ENCODE results near the gene NTMT1.
"Not testable (repeated sequence)": the region's sequence is repeated elsewhere in the genome, so short reads cannot be mapped to it uniquely, and the experiment has no call there.

Gene NTMT1

DNA sequence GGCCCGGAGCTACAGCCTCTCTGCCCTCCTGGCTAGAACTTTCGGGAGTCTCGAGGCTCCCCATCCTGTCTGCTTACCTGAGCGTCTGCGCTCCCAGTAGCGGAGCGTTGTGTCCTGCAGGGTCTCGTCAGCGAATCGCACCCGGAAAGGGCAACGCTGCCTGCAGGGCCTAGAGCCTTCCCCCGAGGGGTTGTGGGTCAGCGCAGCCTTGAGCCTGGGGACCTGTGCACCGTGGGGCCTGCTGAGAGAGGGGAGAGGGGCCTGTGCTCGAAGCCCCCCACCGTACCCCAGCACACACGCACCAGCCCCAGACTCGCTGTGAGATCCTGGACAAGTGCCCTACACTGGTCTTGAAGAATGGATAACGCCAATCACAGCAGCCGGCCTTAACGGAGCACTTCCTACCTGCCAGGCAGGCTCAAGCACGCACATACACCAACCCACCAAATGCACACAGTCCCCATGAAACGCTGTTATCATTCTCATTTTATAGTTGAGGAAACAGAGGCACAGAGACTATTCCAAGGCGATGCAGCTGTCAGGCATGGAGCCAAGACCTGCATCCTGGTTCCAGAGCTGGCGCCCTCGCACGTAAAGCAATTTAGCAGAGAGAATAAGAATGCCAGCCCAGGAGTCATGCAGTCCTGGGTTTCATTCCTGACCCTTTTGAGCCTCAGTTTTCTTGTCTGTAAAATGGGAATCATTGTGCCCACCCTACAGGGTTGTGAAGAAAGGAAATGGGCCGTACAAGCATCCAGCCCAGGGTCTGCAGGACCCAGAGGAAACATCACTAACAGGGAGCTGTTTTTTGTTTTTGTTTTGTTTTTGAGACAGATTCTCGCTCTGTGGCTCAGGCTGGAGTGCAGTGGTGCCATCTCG lies 10.3 kb upstream of the NTMT1 start:
- DNase-seq, result no peak

DNA sequence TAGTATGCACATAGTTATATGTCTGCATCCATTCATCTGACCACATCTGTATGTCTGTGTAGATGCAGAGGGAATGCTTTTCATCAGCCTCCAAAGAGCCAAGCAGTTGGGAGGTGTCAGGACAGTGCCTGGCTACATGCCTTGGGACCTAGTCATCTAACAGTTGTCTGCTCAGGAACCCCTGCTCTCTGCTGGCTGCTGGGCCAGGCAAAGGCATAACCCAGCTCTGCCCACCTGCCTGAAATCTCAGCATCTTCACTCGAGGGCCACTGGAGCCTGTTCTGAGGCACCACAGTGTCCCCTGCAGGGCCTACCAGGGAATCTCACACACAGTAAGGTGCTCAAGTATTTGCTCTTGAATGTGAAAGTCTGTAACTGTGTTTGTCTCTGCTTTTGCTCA lies 8.8 kb upstream of the NTMT1 start:
- DNase-seq, result no peak

DNA sequence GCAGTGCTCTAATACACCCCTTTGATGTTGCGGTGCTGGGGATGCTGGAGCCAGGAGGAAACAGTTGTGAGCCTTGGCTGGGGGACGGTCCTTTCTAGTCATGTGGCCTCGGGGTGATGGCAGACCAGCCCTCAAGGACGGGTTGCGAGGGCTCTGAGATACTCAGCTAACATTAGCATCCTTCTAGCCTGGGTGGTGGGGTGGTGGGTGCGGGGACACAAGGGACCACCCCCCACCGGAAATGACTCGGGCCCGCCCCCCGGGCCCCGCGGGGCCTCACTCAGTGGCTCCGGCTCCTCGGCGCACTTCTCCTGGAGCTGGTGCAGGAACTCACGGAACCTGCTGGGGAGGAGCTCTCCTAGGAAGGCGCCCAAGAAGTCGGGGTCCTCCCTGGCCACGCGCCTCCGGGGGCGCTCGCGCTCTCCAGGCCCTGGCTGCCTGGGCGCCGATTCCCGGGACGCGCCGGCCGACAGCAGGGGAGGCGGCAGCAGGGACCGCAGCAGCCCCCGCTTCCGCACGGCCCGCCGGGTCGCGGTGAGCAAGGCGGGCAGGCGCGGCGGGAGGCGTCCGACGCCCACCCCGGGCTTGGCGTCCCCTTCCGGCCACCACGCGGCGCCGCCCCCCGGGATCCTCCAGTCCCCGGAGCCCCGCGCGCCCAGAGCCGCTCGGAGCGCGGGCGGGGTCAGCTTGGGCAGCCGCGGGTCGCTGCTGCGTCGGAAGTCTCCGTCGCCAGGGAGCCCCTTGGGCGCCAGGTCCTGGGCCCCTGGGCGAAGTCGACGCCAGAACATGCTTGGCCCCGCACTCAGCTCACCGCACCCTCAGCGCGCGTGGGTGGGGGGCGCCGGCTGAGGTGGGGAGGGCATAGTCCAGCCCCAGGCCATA lies 5.9 kb upstream of the NTMT1 start:
- DNase-seq, result no peak

DNA sequence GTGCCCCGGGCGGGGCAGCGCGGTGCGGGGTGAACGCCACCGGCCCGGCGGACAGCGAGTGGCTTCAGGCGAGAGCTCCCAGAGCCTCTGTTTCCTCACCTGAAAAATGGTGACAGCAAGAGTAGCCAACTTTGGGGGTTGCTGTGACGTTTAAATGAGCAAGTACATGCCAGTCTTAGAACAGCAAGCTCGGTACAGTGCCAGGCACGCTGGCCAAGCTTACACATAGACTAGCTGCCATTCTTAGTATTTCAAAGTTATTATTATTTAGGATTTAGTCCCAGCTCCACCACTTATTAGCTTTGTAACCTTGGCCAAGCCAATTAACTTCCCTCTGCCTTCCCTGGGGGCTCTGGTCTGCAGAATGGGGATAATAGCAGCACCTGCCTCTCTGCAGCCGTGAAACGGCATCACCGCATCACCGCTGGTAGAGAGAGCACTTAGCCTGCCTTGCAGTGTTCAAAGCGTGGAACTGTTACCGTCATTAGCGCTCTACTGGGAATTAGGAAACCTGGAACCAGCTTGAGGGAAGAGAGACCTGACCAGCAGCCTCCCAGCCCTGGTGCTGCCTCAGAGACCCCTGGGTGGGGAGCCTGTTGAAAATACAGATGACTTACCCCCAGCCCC lies 5.2 kb upstream of the NTMT1 start, which contains the start of gene C9orf50:
Gene C9orf50 (minus strand): TSS at position 433 of the 627 bp plus-strand sequence. CDS start 527 bp downstream, outside the sequence.
- no peak for DNase-seq

DNA sequence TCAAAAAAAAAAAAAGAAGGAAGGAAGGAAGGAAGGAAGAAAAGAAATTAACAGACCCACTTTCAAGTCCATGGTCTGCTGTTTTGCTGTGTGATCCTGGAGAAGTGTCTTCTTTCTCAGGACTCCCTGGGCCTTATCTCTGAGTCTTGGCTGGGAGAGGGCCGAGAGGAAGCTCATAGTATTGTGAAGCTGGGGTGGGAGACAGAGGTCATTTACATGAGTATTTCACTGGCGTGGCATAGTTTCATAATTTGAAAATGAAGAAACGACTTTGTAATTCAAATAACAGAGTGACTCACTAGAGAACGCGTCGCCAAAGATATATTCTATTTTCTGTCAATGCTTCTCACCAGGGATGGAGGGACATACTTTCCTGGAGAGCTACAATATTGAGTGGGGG lies 2.6 kb upstream of the NTMT1 start:
- no peak for DNase-seq

DNA sequence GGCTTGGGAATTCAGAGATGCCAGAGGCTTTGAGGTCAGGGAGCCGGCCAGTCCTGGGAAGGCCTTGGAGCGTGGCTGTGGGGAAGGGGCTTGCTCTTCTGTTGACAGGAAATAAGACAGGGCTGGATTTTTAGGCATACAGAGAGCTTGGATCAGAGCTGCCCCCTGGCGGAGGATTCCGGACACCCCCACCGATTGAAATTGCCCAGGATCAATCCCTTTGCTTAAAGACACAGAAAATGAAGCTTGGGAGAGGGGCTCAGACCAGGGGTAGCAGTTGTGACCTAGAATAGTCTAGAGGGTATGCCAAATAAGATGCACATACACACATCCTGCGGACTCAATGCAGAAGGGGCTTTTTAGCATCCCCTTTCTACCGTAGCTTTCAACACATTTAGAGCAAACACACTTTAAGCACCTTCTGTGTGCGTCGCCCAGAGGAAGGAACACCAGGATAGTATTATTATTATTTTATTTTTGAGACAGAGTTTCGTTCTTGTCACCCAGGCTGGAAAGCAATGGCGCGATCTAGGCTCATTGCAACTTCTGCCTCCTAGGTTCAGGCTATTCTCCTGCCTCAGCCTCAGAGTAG lies 1.7 kb upstream of the NTMT1 start:
- DNase-seq, result peak; percentile 21

DNA sequence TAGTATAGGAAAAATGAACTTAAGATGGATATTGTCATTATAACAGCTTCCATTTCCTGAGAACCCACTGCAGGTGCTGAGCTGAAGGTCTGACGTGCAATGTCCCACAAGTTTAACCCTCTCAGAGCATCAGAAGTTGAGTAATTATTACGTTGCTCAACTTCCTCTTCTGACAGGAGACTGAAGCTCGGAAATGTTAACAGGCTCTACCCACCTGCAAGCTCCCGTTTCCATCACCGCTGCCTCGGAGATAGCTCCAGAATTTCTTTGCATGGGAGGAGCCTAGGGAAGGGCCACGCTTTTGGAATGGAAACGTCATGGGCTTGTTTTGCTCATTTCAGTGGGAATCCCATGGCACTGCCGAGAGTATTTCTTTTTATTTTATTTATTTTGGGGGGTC lies 1.0 kb upstream of the NTMT1 start:
- no peak for DNase-seq

DNA sequence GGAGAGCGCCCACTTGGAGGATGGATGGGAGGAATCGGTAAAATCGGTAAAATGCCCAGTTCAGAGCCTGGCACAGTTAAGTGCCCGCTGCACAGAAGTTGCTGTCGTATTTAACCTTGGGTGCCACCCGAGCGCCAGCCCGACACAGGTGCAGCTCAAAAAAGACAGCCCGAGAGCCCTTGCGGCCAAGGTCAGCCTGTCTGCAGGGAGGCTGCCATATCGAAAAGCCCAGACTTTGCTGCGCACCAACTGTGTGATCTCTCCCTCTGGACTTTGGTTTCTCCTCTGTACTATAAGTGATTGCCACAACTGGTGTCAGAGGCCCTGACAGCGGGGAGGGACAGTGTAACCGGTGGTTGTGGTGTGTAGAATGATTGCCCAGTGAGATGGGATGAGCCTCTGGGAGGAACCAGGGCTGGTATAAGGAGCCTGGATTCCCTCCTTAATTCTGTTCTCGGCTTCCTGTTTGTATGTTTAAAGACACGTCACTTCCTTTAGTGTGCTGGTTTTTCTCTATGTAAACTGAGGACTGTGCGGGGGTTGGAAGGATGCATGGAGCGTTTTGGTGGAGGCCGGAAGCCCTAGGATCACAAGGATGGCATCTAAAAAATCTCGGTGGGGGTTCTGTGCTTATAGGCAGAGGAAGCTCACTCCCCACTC lies 792 bp downstream of the NTMT1 start:
- DNase-seq, result no peak

DNA sequence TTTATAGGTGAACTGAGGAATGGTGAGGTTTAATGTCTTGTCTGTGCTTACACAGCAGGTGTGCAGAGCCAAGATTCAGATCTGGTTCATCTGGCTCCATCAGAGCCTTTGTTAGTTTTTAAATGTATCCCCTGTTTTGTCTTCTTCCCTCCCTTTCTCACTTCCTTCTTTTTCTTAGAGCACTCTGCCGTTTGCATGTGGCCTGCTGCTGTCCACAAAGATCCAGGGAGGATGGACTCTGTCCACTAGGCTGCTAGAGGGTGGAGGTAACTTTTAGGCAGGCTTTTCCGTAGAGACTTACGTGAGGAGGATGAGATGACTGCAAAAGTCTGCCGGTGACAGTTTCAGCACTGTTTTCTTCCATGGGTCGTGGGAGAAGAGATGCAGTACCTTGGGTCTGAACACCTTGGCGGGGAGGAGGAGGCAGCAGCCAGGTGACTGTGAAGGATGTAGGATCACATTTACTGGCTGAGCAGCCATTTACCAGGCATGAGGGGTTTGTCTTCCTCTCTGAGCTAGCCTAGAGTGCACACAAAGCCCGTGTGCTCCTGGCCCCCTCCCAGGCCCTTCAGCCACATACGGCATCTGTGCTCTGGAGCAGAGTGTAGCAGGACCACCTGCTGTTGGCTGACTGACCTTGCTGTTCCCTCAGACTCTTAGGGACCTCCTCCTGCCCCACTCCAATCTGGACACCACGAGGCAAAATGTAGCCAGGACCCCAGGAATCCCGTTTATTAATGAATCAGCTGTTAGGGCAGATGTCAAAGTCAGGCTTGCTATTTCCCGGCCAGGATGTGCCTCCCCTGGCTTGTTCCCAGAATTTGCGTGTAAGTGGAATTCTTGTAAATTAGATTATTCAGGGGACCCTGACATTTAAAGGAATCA lies 1.8 kb downstream of the NTMT1 start:
- DNase-seq, result no peak

DNA sequence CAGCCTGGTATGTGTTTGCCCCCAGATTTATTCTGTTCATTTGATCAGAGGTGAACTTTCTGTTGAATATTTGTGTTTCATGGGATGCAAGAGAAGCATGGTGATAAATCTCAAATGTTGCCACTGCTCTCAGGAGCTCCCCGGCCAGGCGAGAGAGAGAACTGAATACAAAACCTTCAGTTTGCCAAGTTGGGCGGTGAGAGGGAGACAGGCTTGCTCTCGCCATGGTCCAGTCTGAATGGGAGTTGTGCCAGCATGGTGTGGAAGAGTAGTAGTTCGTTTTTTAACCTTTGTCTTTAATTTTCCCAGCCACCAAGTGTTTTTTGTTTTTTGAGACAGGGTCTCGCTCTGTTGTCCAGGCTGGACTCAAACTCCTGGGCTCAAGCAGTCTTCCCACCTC lies 2.7 kb downstream of the NTMT1 start:
- DNase-seq, result no peak

DNA sequence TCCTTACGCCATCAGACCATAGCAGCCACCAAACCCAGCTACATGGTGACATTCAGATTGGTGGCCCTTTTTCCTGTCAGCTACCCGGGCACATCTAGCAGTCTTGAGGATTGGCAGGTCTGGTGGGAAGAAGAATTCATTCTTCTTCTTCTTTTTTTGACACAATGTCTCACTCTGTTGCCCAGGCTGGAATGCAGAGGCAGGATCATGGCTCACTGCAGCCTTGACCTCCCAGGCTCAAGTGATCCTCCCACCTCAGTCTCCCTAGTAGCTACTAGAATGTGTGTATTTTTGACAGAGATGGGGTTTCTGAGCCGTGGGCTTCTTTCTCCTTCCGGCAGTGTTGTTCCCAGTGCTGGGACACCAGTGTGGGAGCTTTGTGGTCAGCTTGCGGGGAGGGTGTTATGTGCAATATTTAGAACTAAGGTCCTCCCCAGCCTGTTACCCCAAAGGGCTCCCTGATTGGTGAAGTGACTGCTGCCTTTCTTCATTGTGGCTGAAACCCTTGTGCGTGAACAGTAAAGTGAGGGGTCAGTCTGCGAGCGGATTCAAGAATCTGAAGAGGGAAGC lies 3.4 kb downstream of the NTMT1 start:
- DNase-seq, result no peak

DNA sequence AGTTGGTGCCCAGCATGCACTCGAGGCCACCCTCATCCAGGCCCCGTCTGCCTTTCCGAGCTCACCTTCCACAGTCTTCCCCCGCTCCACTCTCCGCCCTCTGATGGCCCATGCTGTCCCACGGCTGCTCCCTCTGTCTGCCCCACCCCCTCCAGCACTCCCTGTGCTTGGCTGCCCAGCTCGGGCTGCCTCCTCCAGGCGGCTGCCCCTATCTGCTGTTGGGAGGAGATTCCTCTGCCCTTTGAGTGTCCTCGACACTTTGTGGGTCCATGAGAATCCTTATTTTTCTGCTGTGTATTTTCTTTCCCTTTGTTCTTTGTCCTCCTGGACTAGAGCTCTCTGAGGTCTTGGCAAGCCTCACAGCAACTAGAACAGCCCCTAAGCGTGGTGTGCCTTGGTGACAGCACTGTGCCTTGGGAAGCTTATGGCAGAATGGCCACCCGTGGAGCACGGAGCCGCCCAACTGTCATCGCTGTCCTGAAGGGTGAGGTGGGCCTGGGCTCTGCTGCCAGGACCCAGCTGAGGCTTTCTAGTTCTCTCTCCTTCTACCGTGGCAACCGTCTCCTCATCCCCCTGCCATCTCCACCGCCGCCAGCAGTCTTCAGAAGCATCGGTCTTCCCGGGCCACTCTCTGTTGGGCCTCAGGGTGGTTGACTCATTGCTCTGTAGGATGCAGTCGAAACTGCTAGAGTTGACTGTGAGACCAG lies 5.2 kb downstream of the NTMT1 start:
- DNase-seq, result no peak

DNA sequence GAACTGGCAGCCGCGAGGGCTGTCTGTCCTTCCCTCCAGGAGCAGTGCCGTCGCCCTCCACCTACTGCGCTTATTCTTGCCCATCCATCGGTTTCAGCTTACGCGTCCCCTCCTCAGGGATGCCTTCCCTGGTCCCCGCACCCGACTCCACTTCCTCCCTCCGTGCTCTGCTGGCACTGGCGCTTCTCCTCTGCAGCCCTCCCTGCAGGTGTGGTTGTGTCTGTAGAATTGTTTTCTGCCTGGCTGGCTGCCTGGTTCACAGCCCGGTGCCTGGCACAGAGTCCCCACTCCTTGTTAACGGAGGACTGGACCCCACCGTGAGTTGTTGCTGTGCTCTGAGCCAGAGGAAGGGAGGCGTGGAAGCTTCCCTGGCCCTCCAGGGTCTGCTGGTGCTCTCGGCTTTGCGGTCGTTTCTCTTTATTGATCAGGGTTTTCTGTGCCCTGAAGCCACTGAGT lies 5.7 kb downstream of the NTMT1 start:
- DNase-seq, result no peak

DNA sequence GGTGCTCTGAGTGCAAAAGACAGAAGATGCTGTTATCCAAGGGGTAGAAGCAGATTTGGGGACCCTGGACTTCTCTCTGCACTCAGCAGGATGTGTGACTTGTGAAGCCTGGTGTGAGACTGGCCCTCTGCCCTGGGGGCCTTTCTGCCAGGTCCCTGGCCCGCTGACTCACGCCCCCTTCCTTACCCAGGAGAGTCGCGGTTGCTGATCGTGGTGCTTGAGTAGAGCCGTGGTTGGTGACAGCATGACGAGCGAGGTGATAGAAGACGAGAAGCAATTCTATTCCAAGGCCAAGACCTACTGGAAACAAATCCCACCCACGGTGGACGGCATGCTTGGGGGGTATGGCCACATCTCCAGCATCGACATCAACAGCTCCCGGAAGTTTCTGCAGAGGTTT lies 6.5 kb downstream of the NTMT1 start:
- no peak for DNase-seq

DNA sequence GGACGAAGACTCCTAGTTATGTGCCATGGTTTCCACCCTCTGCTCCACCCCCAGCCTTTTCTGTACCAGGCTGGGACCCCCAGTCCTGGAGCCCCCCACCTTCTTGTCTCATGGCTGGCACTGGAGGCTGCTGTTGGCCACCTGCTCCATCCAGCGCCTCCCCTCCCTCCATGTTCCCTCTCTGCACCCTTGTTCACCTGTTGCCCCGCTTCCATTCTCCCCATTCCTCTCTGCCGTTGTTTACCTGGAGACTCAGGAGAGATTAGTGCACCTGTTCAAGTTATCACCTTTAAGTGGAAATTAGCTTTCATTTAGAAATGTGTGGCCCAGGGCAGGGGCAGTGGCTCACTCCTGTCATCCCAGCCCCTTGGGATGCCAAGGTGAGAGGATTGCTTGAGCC lies 7.2 kb downstream of the NTMT1 start:
- DNase-seq, result no peak

DNA sequence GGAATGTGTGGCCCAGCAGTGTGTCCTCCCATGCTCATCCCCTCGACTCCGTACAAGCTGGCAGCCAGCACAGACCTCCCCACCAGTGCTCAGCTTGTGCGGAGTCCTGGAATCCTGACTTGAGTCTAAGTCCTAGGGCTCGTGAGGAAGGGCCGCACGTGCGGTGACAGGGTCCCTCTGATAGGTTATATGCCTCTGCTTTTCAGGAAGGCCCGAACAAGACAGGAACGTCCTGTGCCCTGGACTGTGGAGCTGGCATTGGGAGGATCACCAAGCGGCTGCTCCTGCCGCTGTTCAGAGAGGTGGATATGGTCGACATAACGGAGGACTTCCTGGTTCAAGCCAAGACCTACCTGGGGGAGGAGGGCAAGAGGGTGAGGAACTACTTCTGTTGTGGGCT lies 7.9 kb downstream of the NTMT1 start:
- no peak for DNase-seq

DNA sequence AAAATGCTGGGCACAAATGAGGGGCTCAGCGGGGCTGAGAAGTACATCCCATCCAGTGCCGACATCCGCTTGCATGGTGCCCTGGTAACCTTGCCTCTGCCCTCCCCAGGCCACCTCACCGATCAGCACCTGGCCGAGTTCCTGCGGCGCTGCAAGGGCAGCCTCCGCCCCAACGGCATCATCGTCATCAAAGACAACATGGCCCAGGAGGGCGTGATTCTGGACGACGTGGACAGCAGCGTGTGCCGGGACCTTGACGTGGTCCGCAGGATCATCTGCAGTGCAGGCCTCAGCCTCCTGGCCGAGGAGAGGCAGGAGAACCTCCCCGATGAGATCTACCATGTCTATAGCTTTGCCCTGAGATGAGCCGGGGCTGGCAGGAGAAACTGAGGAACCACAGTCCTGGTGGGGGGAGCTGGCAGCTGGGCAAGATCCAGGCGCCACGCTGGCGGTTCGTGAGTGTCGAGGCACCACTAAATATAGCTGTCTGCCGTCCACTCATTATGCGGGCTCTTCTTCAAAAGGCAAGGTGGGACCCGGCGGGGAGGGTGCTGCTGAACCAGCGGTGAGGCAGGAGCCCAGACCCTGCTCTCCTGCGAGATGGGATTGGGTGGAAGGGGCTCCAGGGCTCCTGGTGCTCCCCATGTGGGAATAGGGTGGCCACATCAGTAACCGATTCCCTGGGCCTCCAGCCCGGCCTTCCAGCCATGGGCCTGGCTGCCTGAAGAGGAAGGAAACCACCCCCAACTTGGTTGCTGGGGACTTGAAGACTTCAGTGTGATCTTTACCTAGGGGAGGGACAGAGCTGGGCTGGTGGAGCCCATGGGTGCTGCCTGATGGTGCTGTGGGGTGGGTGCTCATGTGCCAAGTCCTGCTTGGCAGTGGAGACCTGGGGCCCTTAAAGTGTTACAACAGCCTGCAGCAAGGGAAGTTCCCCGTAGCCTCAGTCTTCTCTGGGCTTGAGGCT lies 9.4 kb downstream of the NTMT1 start:
- no peak for DNase-seq

DNA sequence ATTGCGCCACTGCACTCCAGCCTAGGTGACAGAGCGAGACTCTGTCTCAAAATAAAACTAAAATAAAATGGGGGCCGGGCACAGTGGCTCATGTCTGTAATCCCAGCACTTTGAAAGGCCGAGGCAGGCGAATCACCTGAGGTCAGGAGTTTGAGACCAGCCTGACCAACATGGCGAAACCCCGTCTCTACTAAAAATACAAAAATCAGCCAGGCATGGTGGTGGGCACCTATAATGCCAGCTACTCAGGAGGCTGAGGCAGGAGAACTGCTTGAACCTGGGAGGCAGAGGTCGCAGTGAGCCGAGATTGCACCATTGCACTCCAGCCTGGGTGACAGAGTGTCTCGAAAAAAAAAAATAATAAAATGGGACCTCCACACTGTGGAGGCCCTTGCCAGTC lies 10.4 kb downstream of the NTMT1 start:
- not testable (repeated sequence) for DNase-seq

DNA sequence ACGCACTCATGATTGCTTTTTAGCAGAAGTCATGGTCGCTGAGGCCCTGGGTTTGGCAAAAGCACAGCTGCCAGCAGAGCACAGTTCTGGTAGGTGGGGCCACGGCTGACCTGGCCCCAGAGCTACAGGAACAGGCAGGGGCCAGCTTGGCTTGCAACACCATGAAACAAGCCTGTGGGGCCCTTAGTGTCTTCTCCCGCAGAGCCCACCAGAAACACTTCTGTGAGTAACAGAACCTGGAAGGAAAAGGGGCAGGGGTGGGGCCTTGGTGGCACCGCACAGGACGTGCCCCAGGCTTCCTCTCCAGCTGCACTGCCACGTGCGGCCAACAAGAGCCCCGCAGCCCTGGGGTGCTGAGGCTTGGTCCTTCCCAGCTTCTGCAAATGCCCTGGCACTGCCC lies 11.1 kb downstream of the NTMT1 start:
- DNase-seq, result no peak
